D721Med (cell line): ENCODE data around the gene ZBTB7C.

Source experiments
- DNase-seq: peaks from one replicate; pipeline ENCODE4 v3.0.0; 2011; ENCODE audit warnings: low spot score; ENCODE audit not compliant: insufficient read length
- FAIRE-seq: peaks from 2 replicates; lab custom pipeline; 2011; peaks lifted over from hg19 to GRCh38; lab: Jason Lieb, UNC
- CTCF ChIP-seq: IDR thresholded peaks from 2 replicates; pipeline ENCODE4 v1.5.1; 2012; ENCODE audit warnings: mild to moderate bottlenecking, control low read depth; ENCODE audit not compliant: insufficient read depth; ENCODE audit errors: missing control alignments

Gene ZBTB7C

GRCh38 chr18:48159816-48160215, 249.4 kb downstream of the ZBTB7C start:
- no peak for TF ChIP-seq CTCF
- FAIRE-seq (no peak), DNase-seq (no peak)

GRCh38 chr18:48158721-48159120, 250.5 kb downstream of the ZBTB7C start:
- DNase-seq (no peak), FAIRE-seq (no peak)
- TF ChIP-seq CTCF, result no peak

GRCh38 chr18:48157956-48158355, 251.2 kb downstream of the ZBTB7C start:
- FAIRE-seq (no peak), DNase-seq (no peak)
- TF ChIP-seq CTCF, result no peak

- DNase-seq (no peak), FAIRE-seq (no peak)
- no peak for TF ChIP-seq CTCF
Observed at GRCh38 chr18:48155856-48156255, 253.3 kb downstream of the ZBTB7C start.

GRCh38 chr18:48154828-48155227, 254.4 kb downstream of the ZBTB7C start:
- no peak for FAIRE-seq
- DNase-seq, result no peak

GRCh38 chr18:48153613-48154481, 255.3 kb downstream of the ZBTB7C start:
- TF ChIP-seq CTCF, result no peak
- FAIRE-seq, result no peak

More at GRCh38 chr18:48154828-48155227, 254.4 kb downstream of the ZBTB7C start:
- TF ChIP-seq CTCF, result no peak

GRCh38 chr18:48152549-48152948, 256.6 kb downstream of the ZBTB7C start:
- FAIRE-seq (no peak), DNase-seq (no peak)
- TF ChIP-seq CTCF, result no peak

More at GRCh38 chr18:48153613-48154481, 255.3 kb downstream of the ZBTB7C start:
- no peak for DNase-seq
